ENCODE measurements around the gene USP34.

The USP34 gene

DNA sequence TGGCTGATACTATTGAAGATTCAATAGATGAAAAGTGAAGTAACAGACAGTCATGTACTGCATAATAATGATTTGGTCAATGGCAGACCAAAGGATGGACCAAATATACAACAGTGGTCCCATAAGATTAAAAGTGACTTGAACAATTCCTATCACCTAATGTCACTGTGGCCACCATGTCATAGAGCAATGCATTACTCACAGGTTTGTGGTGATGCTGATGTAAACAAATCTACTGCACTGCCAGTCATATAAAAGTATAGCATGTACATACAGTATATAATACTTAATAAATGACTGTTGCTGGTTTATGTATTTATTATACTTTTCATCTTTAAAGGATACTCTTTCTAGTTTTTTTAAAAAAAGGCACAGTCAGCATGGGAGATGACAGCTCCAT, 99.9 kb downstream of the USP34 start:
- no peak for DNase-seq

DNA sequence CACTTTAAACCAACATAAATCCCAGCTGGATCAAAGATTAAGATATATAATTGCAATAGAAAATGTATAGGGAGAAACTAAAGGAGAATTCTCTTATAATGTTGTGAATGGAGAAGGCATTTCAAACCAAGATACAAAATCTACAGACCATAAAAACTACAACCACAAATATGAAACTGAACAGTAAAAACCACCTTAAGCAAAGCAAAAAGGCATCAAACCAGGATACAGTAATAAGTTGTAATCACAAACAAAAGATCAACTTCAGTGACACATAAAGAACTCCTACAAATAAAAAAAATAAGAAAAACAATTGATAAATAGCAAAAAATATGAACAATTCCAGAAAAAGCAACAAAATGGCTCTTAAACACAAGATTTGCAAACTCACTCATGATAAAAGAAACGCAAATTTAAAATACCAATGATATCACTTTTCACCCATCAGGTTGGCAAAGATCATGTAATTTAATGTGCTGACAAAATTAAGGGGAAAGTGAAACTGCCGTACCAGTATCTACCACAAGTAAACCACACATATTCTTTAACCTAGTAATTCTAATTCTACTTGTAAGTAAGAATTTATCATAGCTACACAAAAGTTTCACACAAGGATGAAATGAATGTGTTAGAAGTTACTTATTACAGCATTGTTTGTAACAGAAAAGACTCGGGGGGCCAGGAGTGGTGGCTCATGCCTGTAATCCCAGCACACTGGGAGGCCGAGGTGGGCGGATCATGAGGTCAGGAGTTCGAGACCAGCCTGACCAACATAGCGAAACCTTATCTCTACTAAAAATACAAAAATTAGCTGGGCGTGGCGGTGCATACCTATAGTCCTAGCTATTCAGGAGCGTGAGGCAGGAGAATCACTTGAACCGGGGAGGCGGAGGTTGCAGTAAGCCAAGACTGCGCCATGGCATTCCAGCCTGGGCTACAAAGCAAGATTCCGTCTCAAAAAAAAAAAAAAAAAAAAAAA, 101.9 kb downstream of the USP34 start:
- DNase-seq = no peak

DNA sequence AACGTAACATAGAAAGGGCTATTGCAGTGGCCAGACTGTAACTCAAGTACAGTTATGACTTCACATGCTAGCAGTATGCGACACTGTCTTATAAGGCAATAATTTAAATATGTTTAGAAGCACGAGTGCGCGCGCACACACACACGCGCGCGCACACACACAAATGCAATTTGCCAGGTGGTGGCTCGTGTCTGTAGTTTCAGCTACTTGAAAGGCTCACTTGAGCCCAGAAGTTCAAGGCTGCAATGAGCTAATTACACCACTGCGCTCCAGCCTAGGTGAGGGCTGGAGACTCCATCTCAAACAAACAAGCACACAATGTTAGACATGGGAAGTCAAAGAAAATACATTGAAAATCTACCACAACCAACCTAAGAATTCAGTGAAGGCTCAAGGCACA, 103.7 kb downstream of the USP34 start:
- DNase-seq = no peak

DNA sequence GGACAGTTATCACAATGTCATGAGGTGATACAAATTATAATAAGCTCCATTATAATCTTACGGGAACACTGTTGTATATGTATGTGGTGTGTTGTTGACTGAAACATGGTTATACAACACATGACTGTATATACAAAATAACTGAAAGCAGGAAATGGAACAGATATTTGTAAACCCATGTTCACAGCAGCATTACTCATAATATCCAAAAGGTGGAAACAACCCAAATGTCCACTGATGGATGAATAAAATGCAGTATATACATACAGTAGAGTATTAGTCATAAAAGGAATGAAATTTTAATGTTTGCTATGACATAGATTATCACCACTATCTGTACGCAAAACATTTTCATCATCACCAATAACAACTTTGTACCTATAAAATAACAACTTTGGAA, 107.3 kb downstream of the USP34 start:
- DNase-seq = no peak

DNA sequence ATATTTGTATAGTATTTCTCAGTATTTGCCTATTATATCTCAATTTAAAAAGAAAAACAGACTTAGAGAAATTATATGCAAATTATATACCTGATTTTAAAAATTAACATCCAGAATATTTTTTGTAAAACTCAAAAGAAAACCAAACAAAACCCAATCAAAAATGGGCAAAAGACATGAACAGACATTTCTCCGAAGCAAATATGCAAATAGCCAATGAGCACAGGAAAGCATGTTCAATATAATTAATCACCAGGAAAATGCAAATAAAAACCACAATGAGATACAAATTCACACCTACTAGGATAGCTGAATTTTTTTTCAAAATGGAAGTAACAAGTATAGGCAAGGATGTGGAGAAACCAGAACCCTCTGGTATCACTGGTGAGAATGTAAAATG, 108.0 kb downstream of the USP34 start:
- DNase-seq = no peak

DNA sequence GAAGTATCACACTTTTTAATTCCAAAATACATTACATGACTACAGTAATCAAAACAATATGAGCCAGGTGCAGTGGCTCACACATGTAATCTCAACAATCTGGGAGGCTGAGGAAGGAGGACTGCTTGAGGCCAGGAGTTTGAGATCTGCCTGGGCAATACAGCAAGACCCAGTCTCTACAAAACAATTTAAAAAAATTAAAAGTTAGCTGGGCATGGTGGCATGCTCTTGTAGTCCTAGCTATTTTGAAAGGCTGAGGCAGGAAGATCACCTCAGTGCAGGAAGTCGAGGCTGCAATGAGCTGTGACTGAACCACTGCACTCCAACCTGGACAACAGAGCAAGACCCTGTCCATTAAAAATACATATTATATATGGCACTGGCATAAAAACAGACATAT, 109.8 kb downstream of the USP34 start:
- DNase-seq = no peak

DNA sequence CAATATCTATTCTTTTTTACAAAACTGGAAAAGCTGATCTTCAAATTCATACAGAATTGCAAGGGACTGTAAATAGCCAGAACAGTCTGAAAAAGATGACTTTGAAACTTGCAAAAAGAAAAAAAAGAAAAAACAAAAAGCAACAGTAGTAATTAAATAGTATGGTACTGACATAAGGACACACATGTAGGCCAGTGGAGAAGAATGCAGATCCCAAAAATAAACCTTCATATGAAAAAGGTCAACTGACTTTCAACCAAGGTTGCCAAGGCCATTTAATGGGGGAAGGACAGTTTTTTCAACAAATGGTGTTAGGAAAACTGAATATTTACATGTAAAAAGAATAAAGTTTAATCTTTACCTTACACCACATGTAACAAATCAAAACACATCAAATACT, 111.8 kb downstream of the USP34 start:
- no peak for DNase-seq

DNA sequence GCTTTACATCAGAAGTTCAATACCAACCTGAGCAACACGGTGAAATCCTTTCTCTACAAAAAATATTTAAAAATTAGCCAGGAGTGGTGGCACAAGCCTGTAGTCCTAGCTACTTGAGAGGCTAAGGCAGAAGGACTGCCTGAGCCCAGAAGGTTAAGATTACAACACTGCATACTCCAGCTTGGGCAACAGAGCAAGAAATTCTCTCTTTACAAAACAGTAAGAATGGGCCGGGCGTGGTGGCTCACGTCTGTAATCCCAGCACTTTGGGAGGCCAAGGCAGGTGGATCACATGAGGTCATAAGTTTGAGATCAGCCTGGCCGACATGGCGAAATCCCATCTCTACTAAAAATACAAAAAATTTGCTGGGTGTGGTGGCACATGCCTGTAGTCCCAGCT, 113.2 kb downstream of the USP34 start:
- no peak for DNase-seq

DNA sequence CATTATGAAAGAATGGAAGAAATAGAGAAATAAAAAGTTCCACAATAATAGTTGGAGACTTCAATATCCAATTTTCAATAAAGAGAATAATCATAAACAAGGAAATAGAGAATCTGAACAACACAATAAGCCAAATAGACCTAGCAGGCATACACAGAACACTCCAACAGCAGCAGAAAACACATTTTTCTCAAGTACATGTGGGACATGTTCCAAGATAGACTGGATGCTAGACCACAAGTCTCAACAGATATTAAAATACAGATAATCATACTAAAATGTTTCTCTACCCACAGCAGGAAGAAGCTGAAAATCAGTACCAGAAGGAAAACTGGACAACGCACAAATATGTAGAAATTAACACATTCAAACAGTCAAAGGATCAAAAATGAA, 113.9 kb downstream of the USP34 start:
- no peak for DNase-seq

DNA sequence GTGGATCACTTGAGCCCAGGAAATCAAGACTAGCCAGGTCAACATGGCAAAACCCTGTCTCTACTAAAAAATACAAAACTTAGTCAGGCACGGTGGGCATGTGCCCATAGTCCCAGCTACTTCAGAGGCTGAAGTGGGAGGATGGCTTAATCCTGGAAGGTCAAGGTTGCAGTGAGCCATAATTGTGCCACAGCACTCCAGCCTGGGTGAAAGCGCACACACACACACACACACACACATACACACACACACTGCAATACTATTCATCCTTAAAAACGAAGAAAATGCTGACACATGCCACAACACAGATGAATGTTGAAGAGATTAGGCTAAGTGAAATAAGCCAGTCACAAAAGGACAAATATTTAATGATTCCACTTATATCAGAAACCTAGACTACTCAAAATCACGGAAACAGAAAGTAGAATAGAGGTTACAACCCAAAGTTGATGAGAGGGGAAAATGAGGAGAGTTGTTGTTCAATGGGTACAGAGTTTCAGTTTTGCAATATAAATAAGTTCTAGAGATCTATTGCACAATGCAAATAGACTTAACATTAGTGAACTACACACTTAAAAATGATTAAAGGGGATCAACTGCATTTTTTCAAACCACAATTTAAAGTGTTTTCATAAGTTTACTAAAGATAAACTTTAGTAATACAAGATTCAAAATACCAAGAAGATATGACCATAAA, 114.5 kb downstream of the USP34 start:
- DNase-seq = no peak

DNA sequence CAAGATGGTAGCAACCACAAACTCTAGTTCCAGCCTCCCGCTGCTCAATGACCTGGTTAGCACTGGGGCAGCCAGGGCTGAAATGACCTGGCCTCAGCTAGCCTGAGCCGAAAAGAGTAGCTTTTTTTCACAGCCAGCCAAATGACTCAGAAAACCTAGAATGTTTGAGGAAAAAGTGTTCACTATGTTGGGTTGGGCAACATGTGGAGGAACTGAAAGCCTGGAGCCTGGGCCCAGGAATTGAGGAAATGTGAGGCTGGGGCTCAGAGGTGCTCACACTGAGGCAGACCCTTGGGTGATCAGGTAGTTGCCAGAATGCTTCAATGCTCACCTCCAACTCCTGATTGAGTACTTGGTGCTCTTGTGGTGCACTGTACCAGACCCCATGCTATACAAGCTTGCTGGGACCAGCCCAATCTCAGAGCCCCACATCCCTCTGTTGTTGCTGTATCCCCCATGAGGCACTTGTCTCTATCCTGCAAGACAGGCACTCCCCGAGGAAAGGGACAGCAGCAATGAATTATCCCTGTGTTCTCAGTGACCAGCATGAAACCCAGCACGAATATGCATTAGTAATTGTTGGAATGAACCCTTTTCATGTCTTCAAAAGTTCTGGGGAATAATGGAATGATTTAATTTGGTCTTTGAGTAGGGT, 116.2 kb downstream of the USP34 start:
- no peak for DNase-seq

DNA sequence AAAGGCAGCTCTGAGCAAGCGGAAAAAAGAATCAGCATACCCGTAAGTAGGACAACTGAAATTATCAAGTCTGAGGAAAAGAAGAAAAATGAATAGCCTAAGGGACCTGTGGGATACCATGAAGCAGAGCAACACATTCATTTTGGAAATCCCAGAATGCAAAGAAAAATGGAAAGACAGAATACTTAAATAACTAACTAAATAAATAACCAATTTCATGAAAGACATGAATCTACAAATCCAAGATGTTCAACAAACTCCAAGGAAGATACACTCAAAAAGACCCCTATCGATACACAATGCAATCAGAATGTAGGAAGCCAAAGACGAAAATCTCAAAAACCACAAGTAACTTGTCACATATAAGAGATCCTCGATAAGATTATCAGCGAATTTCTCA, 117.0 kb downstream of the USP34 start:
- DNase-seq = no peak

DNA sequence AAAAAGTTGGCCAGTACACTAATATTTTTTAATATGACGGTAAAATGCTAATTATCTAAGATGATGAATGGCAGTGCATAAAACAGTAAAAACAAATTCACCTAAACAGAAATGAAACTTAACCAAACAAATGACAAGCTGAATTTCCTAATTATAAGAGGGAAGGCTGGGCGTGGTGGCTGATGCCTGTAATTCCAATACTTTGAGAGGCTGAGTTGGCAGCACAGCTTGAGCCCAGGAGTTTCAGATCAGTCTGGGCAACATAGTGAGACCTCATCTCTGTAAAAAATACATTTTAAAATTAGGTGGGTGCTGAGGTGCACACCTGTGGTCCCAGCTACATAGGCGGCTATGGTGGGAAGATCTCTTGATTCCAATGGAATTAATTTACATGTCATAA, 120.1 kb downstream of the USP34 start:
- no peak for DNase-seq

DNA sequence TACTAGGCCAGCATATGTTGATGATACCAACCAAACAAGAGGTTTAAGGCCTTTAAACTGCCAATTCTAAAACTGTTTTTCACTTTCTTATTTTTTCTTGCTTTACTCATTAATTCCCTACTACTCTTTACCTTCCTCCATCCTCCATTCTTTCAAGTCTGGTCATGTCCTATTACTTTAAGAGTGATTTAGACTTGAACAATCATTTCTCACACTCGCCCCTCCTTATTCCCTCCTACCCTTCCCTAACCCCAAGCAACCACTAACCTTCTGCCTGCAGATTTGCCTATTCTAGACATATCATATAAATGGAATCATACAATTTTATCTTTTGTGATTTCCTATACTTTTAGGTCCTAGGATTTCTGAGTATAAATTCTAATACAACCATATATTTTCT, 127.7 kb downstream of the USP34 start:
- no peak for DNase-seq

DNA sequence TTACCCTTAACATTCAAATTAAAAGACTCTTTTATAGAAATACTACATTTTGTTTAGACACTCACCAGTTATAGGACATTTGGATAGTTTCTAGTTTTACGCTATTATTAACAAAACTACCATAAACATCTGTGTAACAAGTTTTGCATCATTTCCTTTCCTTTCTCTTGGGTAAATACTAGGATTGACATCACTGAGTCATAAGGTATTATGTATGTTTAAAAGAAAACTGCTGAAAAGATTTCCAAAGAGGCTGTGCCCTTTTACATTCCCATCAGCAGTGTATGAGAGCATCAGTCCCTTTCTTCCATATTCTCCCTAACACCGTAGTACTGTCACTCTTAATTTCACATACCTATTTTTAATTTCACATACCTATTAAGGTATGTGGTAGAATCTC, 130.6 kb downstream of the USP34 start:
- DNase-seq = no peak

DNA sequence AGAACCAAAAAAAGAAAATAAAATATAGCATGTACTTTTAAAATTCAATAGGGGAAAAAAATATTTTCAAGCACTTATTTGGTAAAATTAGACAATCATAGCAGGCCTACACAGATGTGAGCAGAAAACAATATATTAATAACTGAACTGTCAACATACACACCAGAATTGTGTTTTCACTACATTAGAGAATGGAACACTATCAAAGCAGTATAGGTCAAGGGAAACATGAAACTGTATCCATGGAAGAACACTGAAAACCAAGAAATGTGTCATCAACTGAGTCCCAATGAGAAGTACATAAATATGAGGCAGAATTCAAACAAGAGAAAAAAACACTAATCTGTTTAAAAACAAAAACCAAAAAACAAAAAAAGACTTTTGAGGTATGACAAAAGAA, 132.4 kb downstream of the USP34 start:
- no peak for DNase-seq

DNA sequence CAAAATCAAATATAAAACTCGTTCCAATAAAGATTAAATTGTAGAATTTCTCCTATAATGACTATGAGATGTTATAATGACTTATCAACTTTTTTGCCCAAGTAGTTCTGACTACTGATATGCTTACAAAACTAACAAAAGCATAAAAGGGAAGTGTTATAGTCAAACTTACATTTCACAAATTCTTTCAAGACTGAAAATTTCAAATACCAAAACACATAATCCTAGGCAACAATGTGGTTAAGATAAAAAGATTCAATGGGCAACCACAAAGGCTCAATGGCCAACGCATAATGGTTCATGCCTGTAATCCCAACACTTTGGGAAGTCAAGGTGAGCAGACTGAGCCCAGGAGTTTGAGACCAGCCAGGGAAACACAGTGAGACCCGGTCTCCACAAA, 135.7 kb downstream of the USP34 start:
- no peak for DNase-seq

DNA sequence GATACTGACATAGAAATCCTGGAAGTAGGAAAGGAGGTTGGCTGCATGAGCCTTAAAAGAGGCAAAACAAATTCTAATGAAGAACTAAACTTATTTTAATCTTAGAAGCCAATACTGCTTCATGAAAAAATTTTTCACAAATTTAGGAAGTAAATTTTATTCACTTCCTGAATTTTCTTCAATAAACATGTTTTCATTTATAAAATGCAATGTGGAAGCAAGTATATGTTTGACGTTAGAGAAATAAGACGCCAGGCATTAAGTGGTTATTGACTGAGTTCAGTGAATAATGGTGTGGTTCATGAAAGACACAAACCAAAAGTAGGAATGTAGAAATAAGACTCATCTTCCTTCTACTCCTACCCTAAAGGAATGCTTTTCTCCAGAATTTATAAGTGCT, 136.4 kb downstream of the USP34 start:
- no peak for DNase-seq

DNA sequence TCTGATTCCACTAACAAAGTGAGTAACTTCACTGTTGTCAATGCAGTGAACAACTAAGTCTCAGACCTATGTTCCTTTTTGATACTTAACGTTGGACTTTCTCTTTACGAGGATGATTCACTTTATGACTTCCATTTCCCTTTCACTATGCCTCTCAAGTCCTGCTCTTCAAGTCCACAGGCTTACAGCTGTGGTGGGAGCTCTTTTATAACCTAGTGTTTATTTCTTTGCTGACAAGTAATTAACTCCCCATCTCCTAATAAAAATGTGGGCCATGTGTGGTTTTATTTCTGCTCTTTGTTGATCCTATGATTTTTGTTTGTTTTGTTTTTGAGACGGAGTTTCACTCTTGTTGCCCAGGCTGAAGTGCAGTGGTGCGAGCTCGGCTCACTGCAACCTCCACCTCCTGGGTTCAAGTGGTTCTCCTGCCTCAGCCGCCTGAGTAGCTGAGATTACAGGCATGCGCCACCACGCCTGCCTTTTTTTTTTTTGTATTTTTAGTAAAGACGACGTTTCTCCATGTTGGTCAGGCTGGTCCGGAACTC, 142.1 kb downstream of the USP34 start:
- no peak for DNase-seq

DNA sequence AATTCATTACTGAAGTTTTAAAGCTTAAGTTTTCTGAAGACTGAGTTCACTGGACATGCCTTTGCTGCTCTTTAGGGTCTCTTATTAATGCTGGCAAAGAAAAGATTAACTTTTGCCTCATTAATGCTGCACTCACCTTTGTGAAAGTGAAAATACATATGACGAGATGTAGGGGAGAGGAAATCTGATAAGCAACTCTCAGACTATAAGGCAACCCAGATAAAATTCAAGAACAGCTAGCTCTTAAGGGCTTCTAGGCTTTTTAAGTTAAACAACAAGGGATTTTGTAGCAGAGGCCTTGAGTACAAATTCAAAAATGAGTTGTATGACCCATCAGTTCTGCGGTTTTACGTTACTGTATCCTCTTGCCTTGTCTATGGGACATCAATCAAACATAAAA, 143.7 kb downstream of the USP34 start:
- no peak for DNase-seq

DNA sequence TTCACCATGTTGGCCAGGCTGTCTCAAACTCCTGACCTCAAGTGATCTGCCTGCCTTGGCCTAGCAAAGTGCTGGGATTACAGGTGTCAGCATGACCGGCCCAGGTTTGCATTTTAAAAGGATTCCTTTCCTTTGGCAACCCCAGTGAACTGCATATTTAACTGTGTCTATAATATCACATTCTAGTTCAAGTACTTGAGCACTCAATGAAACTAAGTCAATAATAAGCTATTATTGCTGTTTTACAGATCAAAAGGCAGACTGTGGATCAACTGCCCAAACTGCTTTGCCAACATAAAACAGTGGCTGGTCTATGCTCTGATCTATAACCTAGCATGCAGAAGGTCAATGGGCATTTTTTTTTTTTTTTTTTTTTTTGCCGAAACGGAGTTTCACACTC, 144.5 kb downstream of the USP34 start:
- no peak for DNase-seq

DNA sequence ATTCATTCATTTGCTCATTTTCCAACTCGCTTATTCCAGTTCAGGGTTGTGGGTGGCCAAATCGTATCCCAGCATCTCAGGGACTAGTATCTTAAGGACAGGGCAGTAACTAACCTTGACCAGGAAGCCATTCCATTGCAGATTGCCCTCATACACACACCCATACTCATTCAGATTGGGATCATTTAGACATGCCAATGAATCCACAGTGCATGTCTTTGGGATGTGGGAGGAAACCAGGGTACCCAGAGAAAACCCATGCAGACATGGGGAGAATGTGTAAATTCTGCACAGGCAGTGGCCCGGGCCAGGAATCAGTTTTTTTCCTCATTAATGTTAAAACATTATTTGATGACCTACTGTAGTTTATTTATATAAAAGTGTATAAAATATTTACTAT, 150.7 kb downstream of the USP34 start:
- DNase-seq = no peak

DNA sequence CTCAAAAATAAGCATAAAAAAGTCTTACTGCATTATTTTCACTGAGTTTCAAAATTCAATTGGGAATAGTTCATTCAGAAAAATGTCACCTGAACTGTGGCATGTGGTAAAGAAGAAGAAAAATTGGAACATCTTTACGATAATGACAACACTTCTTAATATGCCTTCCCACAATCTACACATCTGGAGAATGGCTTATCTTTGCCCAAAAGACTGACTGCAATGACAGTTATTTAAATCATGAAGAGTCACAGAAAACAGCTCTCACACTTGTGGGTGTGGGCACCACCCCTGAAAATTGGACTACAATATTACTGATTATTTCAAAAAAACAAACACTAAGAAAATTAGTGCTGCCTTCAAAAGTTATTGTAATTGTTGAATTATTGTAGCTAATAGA, 152.3 kb downstream of the USP34 start:
- DNase-seq = no peak

DNA sequence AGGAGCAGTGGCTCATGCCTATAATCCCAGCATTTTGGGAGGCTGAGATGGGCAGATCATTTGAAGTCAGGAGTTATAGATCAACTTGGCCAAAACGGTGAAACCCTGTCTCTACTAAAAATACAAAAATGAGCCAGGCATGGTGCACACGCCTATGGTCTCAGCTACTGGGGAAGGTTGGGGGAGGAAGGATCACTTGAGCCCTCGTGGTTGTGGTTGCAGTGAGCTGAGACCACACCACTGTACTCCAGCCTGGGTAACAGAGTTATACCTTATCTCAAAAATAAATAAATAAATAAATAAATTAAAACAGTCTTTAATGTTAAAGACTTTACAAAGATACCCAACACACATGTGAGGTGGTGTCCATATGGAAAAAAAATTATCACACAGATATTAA, 174.9 kb downstream of the USP34 start:
- DNase-seq = no peak

Data from NCI-H82 (cell line).